HG02938 (cell line): ENCODE measurements around the gene S100A2.
"Not testable (repeated sequence)": the region's sequence is repeated elsewhere in the genome, so short reads cannot be mapped to it uniquely, and the experiment has no call there.

Experiments used
- ATAC-seq: cut with Tn5 transposase; IDR thresholded peaks from one replicate; pipeline ENCODE4 v1.9.1; 2021; ENCODE audit warnings: mild to moderate bottlenecking, moderate library complexity; ENCODE audit not compliant: unreplicated experiment

Gene S100A2

DNA sequence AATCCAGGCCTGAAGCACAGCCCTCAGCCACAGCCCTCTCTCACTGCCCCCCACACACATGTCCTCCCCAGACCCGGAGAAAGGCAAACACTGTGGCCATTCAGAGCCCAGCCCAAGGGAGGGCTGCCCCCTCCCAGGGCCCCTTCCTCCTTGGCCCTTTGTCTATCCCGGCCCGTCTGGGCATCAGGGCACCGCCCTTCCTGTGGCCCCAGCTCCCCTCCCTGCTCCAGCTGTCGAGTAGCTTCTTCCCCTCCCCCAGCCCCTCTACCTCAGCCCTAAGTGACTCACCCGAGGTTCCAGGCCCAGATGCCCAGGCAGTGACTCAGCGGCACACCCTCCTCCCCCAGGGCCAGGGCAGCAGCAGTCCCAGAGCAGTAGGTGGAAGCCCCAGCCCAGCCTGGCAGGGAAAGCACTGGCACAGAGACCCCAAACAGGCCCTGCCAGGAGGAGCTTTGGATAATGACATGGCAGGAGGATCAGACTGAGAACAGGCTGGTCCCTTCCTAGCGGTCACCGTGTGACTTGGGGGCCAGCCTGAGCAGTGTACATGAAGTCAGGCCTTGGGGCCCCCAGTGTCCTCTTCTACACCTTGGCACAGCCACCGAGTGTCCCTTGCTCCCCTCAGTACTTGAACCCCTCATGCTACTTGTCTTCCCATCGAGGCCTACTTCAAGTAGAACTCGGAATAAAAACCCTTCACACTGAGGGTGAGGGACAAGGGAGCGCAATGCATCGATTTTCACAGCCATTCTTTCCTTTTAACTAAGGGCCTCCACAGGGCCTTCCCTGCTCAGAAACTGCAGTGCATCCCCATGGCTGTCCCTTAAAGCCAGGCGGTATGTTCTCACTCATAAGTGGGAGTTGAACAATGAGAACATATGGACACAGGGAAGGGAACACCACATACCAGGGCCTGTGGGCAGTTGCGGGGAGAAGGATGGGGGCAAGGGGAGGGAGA is 1.0 kb upstream of the S100A2 start:
- peak; percentile 33 for ATAC-seq

DNA sequence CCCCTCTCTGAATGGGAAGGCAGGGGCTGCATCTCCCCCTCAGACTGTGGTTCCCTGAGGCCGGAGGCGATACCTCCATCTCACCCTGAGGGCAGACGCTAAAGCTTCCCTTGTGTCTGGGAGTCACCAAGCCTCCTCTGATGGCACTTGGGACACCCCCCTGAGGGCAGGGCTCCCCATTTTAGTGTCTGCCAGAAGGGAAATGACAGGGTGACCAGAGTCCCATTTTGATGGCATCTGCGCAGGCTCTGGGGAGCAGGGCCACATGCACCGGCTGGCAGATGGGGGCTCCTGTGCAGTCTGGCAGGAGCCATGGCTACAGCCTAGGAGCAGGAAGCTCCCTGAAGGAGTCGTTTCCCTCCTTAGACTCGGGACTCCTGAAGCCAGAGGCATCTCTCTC is 1.7 kb downstream of the S100A2 start:
- ATAC-seq, result no peak

DNA sequence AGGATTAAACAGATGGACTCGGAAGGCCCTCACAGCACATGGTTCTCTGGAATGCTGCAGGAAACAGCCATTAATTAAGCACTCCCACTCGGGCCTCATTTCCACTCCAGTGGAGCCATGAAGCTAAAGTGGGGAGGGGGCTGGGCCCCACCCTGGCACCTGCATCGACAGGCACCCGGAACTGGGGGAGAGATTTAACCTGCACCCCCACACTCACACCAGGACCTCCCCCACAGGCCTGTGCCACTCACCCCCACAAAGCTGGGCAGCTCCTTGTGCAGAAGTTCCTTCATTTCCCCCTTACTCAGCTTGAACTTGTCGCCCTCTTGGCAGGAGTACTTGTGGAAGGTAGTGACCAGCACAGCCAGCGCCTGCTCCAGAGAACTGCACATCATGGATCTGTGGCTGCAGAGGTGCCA is 2.2 kb downstream of the S100A2 start:
- no peak for ATAC-seq

DNA sequence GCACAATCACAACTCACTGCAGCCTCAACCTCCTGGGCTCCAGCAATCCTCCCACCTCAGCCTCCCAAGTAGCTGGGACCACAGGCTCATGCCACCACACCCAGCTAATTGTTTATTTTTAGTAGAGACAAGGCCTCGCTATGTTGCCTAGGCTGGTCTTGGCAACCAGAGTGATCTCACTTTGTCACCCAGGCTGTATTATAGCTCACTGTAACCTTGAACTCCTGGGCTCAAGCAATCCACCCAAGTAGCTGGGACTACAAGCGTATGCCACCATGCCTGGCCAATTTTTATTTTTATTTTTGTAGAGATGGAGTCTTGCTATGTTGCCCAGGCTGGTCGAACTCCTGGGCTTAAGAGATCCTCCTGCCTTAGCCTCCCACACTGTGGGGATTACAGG is 3.6 kb downstream of the S100A2 start:
- not testable (repeated sequence) for ATAC-seq

DNA sequence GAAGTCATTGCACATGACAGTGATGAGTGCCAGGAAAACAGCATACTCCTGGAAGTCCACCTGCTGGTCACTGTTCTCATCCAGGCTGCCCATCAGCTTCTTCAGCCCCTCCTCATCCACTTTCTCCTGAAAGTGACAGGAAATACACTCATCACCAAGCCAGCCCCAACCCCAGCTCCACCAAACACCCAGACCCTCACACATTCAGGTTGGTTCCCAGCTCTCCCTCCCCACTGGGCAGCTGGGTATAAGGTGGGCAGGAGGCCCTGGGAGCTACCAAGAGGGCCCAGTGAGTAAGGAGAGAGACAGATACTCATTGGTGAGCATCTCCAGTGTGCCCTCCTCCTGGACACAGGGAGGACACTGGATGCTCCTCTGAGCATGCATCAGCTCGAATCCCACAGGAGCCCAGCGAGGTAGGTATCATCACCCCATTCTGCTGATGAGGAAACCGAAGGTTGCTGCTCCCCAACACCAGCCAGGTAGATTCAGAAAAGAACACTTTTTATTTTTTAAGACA is 4.1 kb downstream of the S100A2 start:
- ATAC-seq, result no peak

DNA sequence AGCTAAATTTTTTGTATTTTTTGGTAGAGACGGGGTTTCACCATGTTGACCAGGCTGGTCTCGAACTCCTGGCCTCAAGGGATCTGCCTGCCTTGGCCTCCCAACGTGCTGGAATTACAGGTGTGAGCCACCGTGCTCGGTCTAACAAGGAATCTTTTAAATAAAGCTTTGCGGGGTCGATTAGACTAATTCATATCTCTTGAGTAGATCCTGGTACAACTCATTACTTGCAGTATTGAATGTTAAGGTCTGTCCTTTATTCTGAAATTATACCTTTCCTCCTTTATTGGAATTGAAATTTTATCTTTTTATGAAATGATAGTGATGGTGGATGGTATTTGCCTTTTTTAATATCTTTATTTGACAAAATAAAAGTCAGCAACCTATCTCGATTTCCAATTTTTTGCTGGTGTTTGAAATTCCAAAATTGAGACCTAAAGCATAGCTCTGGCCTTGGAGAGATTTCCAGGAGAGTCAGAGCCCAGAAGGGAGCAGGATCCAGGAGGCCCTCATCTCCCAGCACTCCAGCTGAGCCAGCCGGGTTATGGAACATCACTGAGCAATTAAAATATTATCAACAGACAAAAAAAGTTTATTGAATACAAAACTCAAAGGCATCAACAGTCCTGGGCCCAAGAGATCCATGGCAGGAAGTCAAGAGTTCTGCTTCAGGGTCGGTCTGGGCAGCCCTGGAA is 4.7 kb downstream of the S100A2 start:
- no peak for ATAC-seq

DNA sequence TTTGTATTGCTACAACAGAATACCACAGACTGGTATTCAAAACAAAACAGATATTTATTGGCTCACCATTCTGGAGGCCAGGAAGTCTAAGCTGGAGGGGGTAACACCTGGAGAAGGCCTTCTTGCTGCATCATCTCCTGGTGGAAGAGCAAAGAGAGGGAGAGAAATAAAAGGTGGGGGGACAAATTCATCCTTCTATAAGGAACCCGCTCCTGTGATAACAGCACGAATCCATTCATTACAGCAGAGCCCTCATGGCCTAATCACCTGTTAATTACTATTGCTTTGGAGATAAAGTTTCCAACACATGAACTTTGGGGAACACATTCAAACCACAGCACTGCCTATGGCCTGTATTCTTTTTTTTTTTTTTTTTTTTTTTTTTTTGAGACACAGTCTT is 5.4 kb downstream of the S100A2 start:
- no peak for ATAC-seq

DNA sequence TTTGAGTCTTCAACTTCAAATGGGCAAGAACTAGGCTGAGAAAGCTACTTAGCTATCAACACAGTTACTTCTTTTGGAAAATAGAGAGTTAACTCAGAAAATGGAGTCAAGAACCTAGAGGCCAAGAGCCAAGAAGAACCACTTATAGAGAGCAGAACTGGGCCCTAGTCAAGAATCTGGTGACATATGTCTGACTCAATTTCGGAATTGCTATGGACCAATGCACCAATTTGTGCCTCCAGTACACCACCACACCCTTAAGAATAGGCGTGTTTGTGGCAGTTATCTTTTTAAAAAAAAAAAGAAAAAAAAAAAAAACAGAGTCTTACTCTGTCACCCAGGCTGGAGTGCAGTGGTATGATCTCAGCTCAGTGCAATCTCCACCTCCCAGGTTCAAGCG is 7.8 kb downstream of the S100A2 start:
- no peak for ATAC-seq

DNA sequence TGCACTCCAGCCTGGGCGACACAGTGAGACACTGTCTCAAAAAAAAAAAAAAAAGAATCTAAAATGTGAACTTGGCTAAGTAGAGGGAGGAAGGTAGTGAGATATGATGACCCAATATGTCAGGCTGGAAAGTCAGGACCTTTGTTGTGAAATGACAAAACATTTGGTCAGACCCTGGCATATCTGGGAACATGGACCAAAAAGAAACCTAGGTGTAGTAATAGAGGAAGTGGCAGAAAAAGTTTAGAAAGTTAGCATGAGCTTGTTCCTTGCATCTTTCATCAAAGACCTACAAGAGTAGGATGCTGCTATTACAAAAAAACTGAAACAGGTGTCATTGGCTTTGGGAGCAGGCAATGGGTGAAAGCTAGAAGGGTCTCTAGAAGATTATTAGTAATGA is 9.3 kb downstream of the S100A2 start:
- no peak for ATAC-seq

DNA sequence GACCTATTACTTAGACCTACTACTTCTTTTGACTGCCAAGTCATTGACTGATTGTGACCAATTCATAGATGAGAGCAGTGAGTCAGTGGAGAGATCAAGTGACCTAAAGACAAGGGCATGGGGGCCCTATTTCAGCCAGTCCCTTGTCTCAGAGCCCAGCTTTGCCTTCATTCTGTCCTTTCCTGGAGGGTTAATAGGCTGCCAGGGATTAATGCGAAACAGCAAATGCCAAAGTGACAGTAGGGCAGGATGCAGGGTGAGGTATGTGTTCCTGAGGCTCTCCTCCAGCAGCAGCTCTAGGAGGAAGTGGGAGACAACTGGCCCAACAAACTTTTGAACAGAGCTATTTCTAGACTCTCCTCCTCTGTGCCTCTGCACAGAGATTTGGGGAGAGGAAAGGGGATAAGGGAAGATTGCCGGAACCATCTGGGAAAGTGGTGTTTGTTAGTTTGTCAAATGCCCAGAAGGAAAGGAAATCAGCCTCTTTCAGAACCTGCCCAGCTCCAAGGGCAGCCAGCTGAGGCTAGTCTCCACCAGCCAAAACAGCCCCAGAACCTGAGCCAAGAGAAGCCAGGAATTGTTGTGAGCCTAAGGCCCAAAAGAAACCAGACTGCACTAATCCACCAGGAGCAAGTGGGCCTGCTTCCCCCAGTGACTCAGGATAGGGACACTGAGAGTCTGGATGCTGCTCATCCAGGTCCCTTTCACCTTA is 11.7 kb downstream of the S100A2 start:
- no peak for ATAC-seq

DNA sequence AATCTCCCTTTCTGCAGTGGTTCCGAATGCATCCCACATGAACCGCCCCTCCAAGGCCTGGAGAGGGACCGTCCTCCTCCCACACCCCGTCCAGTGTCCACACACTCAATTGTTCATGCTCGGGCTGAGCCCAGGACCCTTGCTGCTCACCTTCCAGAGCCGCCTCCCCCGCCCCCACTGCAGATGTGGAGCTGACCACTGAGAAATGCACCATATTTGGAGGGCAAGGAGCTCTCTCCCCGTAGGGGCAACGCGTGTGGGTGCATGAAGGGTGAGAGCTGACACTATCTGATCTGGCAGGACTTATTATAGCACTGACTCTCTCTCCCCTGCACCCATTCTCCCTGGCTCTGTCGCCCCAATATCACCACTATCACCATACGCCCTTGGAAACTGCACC is 12.5 kb downstream of the S100A2 start:
- no peak for ATAC-seq

DNA sequence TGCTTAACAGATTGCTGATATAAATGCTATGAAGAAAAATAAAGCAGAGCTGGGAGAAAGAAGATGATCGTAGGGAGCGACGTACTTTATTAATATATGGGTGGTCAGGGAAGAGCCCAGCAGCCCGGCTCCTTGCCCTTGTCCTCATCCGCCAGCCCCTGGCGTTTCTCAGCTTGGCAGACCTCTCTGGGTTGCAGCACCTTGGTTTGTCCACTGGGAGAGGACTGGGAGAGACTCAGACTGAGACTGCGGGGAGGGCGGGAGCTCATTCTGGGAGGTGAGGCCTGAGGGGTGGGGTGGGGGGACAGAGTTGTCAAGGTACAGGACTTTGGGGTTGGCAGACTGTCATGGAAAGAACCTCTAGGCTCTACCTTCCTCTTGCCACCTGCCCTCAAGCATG is 13.3 kb downstream of the S100A2 start:
- ATAC-seq, result no peak

DNA sequence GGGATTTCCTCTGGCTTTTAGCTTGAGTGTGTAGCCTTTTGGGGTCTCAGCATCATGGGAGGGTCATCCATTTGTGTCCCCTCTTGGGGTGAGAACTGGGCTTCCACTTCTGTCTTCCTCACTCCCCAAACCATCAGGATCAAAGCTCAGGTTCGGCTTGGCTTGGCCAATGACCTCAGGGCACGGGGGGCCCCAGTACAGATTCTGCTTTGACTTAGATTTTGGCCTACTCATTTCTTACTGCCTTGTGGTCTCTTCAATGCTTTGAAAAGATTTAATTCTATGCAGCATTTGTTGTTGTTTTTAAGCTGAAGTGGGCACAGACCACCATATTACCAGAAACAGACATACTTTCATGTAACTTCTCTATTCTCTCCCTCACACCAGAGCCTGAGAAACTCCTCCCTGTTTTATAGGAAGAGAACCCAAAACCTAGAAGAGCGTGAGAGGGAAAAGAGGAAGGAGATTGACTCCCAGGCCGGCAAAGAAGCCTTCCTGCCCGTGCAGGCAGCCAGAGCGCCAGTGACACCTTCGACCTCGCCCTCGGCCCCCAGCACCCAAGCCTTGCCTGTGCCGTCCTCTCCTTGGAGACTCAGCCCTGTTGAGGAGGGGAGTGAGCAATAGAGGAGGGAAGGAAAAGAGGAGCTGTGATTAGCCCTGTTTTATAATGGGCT is 14.7 kb downstream of the S100A2 start:
- ATAC-seq, result no peak

DNA sequence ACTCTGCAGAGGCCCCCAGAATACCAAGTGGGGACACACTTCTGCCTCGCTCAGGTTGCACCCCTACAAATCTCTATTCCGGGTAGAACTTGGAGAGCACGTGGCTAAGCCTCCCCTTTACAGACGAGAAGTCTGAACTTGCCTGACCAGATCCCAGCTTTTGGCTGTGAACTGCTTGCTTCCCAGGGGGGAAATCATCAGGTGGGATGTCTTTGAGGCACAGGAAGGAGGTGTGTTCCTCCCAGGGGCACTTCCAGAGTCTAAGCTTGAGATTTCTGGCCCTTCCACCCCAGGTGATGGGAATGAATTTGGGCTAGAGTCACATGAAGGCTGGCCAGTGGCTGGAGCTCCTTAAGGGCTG is 15.3 kb downstream of the S100A2 start:
- ATAC-seq, result no peak

DNA sequence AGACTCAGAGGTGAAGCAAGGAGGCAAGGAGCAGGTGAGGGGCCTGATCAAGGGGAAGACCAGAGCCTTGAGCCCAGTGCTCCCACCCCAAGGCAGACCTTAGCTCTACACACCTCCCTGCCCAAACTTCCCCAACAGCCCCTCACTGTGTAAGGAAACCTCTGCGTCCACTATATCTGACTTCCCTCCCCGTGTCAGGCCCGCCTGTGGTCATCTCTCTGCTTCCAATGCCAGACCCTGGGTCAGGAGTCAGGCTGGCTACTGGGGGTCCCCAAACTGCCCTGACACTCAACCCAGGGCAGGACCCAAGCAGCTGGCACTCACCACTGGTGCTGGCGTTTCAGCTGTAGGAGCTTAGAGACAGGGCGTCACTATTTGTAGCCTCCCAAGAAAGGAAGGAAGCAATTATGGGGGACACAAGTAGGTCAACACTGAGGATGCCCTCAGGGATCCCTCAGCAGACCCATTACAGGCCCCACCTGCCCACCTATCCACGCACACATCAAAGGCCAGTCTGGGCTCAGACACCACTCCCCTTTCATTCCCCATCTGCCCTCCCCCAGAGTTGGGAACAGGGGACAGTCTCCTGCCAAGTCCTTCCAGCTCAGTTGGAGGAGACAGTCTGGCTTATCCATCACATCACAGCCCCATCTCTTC is 15.8 kb downstream of the S100A2 start:
- ATAC-seq, result no peak

DNA sequence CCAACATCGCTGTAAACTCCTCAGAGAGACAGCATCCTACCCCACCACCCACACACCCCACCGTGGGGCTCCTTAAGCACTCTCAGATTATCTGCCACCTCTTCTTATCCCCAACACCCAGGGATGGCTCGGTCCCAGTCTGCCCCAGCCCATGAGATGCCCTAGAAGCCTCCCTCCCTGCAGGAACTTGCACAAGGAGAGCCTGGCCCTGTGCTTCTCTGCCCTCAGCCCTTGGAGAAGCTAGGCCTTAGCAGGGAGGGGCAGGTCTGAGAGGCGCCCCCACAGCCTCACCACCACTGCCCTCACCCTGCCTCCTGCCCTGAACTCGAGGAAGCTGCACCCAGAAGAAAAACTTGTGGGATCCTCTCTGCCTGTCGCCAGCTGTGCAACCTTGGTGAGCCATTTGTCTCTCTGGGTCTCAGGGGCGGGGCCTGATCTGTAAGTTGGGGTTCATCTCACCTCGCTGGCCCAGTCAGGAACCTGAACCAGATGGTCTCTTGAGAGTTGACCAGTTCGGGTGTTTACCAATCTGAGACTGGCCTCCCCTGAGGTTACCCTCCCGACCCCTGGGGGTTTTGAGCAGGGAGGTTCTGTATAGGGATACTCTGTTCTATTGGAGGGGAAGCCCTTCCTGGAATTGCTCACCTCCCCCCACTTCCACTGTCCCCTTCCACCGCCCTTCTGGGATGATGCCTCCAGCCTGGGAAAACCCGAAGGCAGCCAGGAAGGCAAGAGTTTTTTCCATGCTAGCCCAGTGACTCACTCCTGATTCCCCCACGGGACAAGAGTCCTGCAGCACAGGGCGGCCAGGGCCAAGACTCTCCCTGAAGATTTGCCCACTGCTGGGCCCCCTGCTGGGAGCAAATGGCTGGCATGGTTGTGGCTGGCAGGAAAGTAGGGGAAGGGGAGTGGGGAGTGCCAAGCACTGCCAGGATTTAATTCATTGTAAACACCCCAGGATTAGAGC is 16.6 kb downstream of the S100A2 start, which contains the start of gene S100A3:
S100A3 (minus strand) TSS at position 537 of the 967 bp plus-strand sequence. CDS start 773 bp downstream, outside the sequence.
- ATAC-seq, result no peak

DNA sequence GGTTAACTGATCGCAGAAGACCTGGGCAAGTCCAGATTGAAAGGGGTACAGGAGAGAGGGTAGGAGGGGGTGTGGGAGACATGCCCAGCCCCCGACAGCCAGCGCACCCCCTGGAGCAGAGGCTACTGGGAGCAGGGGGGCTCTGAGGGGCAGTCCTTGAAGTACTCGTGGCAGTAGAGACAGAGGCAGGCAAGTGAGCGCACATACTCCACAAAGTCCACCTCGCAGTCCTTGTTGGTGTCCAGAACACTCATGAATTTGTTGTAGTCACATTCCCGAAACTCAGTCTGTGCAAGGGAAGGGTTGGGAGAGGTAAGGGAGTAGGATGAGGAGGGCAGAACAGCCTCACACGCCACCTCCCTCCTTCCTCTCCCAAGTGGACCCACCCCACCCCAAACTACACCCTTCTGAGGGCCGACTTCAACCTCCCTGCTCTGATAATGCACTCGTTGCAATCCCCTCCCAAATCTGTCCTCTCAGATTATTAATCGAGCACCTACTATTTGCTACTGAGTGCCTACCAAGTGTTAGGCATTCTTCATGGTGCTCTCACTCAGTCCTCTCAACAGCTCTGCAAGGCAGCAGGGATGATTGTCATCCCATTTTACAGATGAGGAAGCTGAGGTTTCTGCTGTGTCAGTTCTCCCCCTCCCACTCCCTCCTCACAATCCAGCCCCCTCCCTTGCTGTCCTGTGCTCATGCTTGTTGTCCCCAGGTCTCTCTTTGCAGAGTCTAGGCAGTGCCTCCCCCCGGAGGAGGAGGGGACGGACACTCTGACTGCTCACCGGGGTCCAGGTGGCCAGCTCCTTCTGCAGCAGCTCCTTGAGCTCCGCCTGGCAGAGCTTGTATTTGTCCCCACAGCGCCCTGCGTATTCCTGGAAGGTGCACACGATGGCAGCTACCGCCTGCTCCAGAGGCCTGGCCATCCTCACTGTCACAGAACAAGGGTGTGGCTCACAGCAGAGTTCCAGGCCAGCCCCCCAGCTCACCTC is 17.8 kb downstream of the S100A2 start:
- ATAC-seq, result no peak
